GM12801 (cell line): ENCODE results near the gene SLC19A1.

Source experiments
- CTCF ChIP-seq: IDR thresholded peaks from one replicate; pipeline ENCODE4 v1.5.1; 2011; ENCODE audit warnings: control low read depth; ENCODE audit not compliant: insufficient read length; ENCODE audit errors: extremely low read depth

The SLC19A1 gene

GRCh38 chr21:45580181-45580575, 37.9 kb upstream of the SLC19A1 start:
- TF ChIP-seq CTCF: no peak

- TF ChIP-seq CTCF: no peak
Observed at GRCh38 chr21:45579383-45580180, 37.3 kb upstream of the SLC19A1 start.

- TF ChIP-seq CTCF: no peak
Observed at GRCh38 chr21:45578811-45579381, 36.7 kb upstream of the SLC19A1 start.

GRCh38 chr21:45578176-45578801, 36.0 kb upstream of the SLC19A1 start:
- TF ChIP-seq CTCF: no peak

GRCh38 chr21:45577801-45578175, 35.5 kb upstream of the SLC19A1 start:
- no peak for TF ChIP-seq CTCF

- TF ChIP-seq CTCF: no peak
Observed at GRCh38 chr21:45576838-45577737, 34.8 kb upstream of the SLC19A1 start.
